GM19438 (cell line): ENCODE results near the gene SLC12A9.
A peak's percentile ranks its signal among the peaks of the same experiment; 100 is the strongest.
"Not testable (repeated sequence)": the region's sequence is repeated elsewhere in the genome, so short reads cannot be mapped to it uniquely, and the experiment has no call there.

Experiments
- ATAC-seq: cut with Tn5 transposase; IDR thresholded peaks from one replicate; pipeline ENCODE4 v1.9.1; 2021; ENCODE audit warnings: low read depth; ENCODE audit not compliant: unreplicated experiment

SLC12A9 gene

GRCh38 chr7:100852048-100852872 lies at the start of gene SLC12A9:
Gene SLC12A9 (plus strand): TSS chr7:100852713. CDS start chr7:100854198, 1,485 bp downstream.
- ATAC-seq, result peak; percentile 92

GRCh38 chr7:100802951-100803350 lies 49.6 kb upstream of the SLC12A9 start:
- peak; percentile 14 for ATAC-seq

GRCh38 chr7:100803398-100804161 lies 48.9 kb upstream of the SLC12A9 start:
- ATAC-seq, result peak; percentile 96

- ATAC-seq, result no peak
Measured at GRCh38 chr7:100804681-100805431, 47.7 kb upstream of the SLC12A9 start.

- ATAC-seq, result no peak
Measured at GRCh38 chr7:100806276-100806675, 46.2 kb upstream of the SLC12A9 start.

- not testable (repeated sequence) for ATAC-seq
Measured at GRCh38 chr7:100806883-100807282, 45.6 kb upstream of the SLC12A9 start.

- no peak for ATAC-seq
Measured at GRCh38 chr7:100808354-100808875, 44.1 kb upstream of the SLC12A9 start.

- ATAC-seq, result no peak
Measured at GRCh38 chr7:100811480-100811879, 41.0 kb upstream of the SLC12A9 start.

- no peak for ATAC-seq
Measured at GRCh38 chr7:100812729-100813128, 39.8 kb upstream of the SLC12A9 start.

- not testable (repeated sequence) for ATAC-seq
Measured at GRCh38 chr7:100816515-100816914, 36.0 kb upstream of the SLC12A9 start.

- no peak for ATAC-seq
Measured at GRCh38 chr7:100817097-100817496, 35.4 kb upstream of the SLC12A9 start.

GRCh38 chr7:100818366-100818765 lies 34.1 kb upstream of the SLC12A9 start:
- ATAC-seq, result no peak

GRCh38 chr7:100818825-100819224 lies 33.7 kb upstream of the SLC12A9 start:
- no peak for ATAC-seq

- no peak for ATAC-seq
Measured at GRCh38 chr7:100819586-100819985, 32.9 kb upstream of the SLC12A9 start.

- ATAC-seq, result no peak
Measured at GRCh38 chr7:100822236-100823139, 30.0 kb upstream of the SLC12A9 start.

GRCh38 chr7:100823140-100823525 lies 29.4 kb upstream of the SLC12A9 start:
- no peak for ATAC-seq

- no peak for ATAC-seq
Measured at GRCh38 chr7:100823534-100823933, 29.0 kb upstream of the SLC12A9 start.

GRCh38 chr7:100824499-100825214 lies 27.9 kb upstream of the SLC12A9 start:
- no peak for ATAC-seq

GRCh38 chr7:100825215-100825671 lies 27.3 kb upstream of the SLC12A9 start:
- ATAC-seq, result no peak
